Measurements from ENCODE around the gene WNT5B.
"Not testable (repeated sequence)": the region's sequence is repeated elsewhere in the genome, so short reads cannot be mapped to it uniquely, and the experiment has no call there.

WNT5B gene

DNA sequence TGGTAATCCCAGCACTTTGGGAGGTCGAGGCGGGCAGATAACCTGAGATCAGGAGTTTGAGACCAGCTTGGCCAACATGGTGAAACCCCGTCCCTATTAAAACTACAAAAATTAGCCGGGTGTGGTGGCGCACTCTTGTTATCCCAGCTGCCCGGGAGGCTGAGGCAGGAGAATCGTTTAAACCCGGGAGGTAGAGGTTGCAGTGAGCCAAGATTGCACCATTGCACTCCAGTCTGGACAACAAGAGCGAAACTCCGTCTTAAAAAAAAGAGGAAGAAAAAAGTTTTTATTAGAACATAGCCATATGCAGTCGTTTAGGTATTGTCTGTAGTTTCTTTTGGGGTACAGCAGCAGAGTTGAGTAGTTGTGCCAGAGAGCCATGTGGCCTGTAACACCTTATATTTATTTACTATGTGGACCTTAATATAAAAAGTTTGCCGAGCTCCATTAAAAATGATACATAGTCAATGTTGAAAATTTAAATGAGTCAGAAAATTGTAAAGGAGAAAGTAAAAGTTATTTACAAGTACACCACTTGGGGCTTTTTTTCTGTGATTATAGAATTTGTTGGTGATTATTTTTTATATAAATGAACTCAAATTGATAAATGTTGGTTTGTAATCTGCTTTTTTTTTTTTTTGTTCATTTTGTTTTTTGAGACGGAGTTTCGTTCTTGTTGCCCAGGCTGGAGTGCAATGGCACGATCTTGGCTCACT is 64.0 kb downstream of the WNT5B start:
- ATAC-seq: no peak

DNA sequence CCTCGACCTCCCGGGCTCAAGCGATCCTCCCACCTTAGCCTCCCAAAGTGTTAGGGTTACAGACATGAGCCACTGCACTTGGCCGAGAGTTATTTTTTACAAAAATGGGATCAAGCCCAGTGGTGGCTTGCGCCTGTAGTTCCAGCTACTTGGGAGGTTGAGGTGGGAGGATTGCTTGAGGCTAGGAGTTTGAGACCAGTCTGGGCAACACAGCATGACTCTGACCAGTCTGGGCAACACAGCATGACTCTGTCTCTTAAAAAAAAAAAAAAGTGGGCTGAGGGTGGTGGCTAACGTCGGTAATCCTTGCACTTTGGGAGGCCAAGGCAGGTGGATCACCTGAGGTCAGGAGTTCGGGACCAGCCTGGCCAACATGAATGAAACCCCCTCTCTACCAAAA is 66.1 kb downstream of the WNT5B start:
- not testable (repeated sequence) for ATAC-seq

DNA sequence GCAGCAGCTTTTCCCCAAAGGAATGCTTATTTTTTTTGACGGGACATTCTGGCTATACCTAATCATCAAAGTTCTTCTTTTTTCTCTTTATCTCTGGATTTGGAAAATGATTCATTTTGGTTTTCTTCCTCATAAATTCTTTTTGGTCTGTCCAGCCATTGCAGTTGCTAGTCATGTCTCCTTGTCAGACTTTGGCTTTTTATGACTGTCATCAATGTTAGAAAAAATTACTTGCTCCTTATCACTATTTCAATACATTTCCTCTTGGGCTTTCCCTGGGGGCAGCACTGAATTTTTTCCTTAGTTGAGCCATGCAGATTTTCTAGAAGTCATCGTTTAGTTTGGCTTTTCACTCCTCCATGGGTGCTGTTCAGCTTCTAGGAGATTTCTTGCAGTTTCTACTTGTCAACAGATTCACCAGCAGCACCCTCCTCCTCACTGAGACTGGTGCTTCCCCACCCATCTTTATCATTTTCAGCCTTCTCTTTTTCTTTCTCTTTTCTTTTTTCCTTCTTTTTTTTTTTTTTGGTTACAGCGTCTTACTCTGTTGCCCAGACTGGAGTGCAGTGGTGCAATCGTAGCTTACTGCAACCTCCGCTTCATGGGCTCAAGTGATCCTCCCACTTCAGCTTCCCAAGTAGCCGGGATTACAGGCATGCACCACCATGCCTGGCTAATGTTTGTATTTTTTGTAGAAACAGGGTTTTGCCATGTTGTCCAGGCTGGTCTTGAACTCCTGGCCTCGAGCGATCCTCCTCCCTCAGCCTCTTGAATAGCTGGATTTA is 67.0 kb downstream of the WNT5B start:
- no peak for ATAC-seq

DNA sequence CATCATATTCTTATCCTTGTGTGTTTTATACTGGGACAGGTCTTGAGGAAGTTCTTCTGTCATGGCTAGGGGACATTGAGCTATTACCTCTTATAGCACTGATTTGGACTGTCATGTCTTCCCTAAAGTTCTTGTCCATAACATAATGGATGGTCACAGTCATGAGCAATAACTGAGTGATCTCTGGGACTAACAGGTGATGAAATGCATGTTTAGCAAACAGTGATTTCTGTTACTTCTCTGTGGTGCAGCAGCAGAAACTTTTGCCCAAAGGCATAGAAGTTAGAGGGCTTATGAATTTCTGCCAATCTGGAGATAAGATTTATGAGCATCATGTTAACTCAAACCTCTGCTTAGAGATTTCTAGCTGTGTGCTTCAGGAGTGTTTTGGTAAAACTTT is 67.8 kb downstream of the WNT5B start:
- ATAC-seq: no peak
